Stimulated activated CD4-positive, alpha-beta T cell treated with anti-CD3 and anti-CD28 coated beads, Interleukin-15, amount 100 ng/mL, for 48 hours (primary cell): ENCODE results near the gene IFNA5.

Experiments
- DNase-seq, 2 donors: peaks; one replicate each; pipeline ENCODE4 v3.0.0-alpha.2; 2020; ENCODE audit warnings: low read depth in 2 of 2

IFNA5 gene

GRCh38 chr9:21305213-21305612, at the start of gene IFNA5:
IFNA5 (minus strand) TSS chr9:21305313; CDS start chr9:21305256, 57 bp downstream.
- no peak for DNase-seq

DNA sequence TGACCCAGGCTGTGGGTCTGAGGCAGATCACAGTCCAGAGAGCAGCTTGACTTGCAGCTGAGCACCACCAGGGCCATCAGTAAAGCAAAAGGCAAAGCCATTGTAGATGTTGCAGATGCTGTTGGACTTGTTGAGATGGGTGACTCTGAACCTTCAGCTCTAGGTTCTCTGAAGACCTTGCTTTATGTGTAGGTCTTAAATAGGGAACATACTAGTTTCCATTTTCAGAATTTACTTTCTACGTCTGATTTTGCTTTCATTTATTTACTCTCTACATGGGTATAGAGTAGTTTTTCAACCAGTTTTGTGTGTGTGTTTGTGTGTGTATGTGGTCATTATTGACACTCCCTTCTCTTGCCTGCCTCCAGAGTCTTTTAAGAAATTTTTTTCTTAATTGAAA, 45.7 kb upstream of the IFNA5 start, which contains the start of gene IFNA6:
TSS of gene IFNA6 (minus strand) at position 101 of the 400 bp plus-strand sequence. CDS start at position 101, 0 bp downstream.
- no peak for DNase-seq

- no peak for DNase-seq
Measured at GRCh38 chr9:21348430-21348970, 43.4 kb upstream of the IFNA5 start.

DNA sequence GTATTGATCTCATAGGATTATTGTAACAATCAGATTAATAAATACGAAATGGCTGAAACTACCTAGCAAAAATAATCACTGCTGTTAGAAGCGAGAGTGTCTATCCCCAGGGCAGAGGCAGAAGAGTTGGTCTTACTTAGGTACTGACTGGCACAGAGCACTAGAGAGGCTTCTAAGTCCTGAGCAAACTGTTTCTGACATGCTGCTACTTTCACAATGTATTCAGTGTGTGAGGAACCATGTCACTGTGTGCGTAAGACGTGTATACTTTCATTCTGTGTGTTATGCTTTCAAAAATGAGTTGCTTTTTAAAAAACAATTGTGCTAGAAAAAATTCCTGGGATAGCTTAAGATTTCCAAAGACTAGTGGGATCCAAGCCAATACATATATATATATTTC, 35.6 kb upstream of the IFNA5 start:
- no peak for DNase-seq

DNA sequence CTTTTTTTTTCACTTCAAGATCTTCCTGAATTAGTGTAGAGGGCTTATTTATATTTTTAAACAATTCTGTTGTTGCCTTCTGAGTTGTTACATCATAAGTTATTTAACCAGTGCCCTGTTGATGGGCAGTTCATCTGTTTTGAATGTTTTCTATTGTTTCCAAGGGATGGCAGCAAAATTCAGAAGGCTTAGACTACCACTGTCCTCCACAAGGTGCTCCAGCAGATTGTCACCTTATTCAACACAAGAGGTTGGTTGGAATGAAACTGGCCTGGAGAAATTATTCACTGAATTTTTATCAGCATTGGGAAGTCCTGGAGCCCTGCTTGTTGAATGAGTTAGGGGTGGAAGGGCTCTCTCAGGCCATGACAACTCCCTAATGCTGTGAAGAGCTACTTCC, 31.3 kb upstream of the IFNA5 start:
- no peak for DNase-seq

DNA sequence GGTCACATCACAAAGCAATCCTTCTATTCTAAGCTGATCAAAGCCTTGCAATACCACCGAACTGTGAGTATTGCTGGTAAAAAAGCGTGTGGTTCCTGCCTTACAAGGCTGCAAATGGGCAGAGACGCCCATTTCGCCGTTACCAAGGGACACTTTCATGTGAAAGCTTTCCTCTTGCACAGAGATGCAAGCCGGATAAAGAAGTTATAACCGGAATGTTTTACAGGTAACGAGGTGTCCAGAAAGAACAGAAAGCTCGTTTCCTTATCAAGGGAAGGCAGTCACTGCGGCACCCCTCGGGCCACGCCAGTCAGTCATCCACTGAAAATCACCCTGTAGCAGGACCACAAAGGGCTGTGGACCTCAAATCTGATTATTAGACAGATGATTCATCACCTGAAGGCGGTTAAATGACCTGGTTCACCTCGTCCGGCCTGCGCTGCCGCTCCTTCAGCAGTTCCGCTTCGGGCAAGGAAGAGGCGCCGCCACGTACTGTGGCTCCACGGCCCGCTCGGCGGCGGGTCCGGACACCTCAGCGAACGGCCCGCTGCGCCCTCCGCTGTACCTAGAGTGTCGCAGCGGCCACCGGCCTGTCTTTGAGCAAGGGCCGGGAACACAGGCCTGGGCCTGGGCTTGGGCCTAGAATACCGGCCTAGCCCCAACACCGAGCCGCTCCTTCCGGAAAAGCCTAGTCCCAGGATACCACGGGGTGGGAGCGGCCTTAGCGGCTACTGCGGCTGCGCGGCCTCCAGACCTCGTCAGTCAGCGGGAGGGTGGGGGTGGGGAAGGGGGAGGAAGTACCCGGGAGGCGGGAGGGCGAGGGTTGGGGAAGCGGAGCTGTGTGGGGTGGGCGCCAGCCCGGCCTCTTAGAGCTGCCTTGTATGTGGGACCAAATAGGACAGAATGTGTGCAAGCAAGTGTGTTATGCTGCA, 29.9 kb upstream of the IFNA5 start, which contains the start of gene KLHL9:
TSS of gene KLHL9 (minus strand) at position 704 of the 932 bp plus-strand sequence. CDS start at position 159, 545 bp downstream.
- peak; percentile 76 to 82 for DNase-seq

DNA sequence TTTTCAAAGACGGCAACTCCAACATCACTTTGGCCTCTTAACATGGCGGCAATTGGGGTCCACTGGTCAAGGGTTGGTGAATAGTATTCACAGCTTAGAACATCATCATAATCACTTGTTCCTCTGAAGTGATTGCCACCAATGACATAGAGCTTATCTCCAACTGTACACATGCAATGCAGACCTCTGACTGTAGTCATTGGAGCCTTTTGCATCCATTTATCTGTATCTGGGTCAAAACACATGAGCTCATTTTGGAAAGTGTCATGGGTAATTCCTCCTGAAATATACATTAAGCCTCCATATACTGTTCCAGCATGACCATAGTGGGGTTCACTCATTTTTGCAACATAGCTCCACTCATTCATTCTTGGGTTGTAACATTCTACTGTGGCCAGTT, 28.1 kb upstream of the IFNA5 start:
- no peak for DNase-seq

GRCh38 chr9:21331676-21332402, 26.7 kb upstream of the IFNA5 start:
- no peak for DNase-seq

DNA sequence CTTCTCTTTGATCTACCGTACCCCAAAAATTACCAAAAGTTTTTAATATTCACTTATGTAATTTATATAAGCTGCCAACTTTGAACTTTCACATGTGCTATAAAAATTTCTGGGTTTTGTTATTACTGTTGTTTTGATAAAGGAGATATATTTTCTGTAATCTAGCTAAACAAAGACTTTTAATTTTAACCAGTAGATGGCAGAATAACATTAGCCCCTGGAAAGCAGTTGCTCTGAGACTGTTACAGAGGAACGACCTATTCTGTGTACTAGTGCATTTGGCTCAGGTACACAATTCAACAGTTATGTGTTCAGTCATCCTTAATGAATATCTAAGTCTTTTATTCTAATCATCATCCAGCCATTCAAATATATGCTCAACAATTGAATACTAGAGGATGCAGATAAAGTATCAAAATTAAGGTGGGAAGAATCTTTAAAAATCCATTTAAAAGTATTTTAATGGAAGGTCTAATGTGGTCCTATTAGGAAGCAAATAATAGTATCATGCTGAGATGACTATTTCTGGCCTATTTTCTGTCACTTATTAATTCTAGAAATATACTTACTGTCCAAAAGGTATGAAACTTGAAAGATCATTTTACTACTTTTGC, 21.5 kb upstream of the IFNA5 start:
- no peak for DNase-seq

DNA sequence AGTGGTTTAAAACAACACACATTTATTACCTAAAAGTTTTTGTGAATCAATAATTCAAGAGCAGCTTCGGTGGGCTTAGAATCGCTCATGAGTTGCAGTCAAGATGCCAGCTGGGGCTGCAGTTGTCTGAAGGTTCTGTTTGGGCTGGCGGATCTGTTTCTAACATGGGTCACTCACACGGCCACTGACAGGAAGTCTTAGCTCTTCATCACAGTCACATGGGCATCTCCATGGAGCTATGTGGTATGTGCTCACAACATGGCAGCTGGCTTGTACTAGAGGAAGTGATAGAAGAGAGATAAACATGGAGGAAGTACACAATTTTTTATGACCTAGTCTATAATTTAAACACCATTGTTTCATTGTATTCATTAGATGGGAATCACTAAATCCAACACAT, 18.9 kb upstream of the IFNA5 start:
- no peak for DNase-seq

GRCh38 chr9:21322911-21323461, 17.9 kb upstream of the IFNA5 start:
- no peak for DNase-seq

DNA sequence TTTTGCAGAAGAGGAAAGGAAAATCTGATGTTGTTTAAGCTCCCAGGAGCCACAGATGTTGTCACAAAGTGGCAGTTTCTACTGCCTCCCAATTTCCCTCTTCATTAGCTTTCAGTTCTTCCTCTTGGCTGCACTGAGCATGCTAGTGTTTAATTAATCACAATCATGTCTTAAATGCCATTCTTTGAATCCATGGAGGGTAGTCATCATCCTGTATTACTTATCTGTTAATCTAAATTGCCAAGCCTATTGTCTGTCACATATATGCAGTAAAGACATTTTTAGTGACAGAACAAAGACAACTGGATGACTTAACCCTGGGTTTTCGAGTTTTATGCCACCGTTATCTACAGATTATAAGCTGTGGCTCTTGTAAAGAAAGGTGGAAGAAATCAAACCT, 15.4 kb upstream of the IFNA5 start:
- DNase-seq = no peak

DNA sequence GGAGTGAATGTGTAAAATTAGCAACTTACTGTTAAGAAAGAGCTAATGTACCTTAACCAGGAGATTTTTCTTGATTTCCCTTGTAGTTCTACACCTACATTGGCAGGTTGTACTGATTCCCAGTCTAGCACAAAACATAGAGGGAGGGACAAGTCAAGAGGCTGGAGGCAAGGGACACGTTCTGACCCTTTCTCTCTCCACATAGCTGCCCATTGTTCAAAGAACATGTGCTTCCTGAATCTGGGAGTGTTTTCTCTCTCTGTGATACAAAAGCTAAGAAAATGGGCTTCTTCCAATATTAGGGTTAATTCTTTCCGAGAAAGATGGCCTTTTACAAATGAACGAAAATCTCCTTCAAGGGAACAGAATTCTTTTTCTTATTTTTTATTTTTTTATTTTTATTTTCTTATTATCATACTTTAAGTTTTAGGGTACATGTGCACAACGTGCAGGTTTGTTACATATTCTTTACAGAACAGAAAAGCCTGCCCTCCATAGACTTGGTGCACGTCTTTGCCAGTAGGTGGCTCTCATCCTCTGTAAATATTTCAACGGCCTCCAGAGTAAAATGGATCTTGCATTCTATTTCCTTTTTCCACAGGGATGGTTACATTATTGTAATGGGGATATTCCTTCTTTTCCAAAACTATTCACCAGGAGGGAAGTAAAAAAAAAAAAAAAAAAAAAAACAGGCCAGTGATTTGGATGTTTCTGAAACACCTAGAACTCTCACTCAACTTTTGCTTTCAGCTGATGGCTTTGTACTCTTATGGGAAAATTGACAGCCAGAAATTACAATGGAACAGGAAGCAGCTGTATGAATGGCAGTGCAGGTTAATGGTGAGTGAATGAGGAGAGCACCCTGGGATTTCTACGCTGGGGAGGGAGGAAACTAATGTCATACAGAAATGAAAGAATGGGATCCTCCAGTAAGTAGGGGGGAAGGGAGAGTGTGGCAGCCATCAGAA, 13.1 kb upstream of the IFNA5 start:
- peak in 1 of 2 donors; percentile 4 for DNase-seq

GRCh38 chr9:21316860-21317259, 11.7 kb upstream of the IFNA5 start:
- DNase-seq = no peak

DNA sequence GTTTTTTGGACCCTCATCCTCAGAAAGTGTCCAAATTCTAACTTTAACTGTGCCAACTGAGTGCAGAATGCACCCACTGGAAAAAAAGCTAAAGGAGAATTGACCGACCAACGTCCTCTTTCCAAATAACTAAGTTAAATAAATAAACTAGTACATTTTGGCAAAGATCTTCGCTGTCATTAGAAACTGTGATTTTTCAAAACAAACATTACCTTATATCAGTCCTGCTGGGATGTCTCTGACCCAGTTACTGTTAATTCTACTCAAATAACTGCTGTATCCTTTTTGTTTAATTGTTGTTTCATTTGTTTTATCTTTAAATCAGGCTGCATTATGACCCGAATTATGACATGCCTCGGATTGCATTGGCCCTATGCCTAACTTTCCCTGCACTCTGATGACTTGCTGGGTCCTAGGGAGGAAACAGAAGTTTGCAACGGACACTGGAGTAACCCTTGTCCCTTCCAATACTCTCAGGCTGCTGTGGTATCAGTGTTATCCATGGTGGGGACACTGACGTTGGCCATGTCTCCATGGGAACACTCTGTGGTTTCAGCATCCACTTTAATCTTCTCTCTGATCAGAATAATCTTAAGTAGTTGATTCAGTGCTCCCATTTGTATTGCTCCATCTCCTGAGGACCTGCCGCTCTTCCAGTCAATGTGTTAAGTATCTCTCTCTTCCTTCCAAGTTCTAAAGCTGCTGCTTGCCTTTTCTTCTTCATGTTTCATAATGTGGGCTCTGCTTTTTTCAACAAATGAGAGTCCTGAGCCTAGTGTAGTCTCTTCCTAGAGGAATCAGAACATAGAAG, 11.1 kb upstream of the IFNA5 start:
- no peak for DNase-seq

GRCh38 chr9:21314152-21314551, 9.0 kb upstream of the IFNA5 start:
- no peak for DNase-seq

GRCh38 chr9:21311889-21312288, 6.8 kb upstream of the IFNA5 start:
- DNase-seq = no peak

- no peak for DNase-seq
Measured at GRCh38 chr9:21295992-21296391, 9.1 kb downstream of the IFNA5 start.

GRCh38 chr9:21294904-21295538, 10.1 kb downstream of the IFNA5 start:
- DNase-seq = no peak
